ENCODE data around the gene PPFIA3. TPM values are rescaled to one million over a fixed set of nuclear protein-coding genes. Genes with fewer than 3 reads are reported as not detected.

The PPFIA3 gene
- total and polyA plus RNA-seq, 2 of the 8 experiments (the other 6 are each of a cell fraction or from before 2014, with no cell fraction given) = 15.9 to 25.3 TPM

GRCh38 chr19:49140951-49141350 is 21.6 kb downstream of the PPFIA3 start:
- ChIA-PET CTCF (ENCODE audit: partially characterized antibody) (interaction anchor here (1.2 to 6.4 kb wide), 6 partner anchors 9 to 69 kb away, joined by 3 to 99 read pairs (median 4); no protein-coding TSS in a partner anchor), POLR2A (ENCODE audit: partially characterized antibody) (interaction anchor here (0.9 to 1.0 kb wide), 3 partner anchors 10 to 49 kb away, joined by 3 to 4 read pairs (median 3); no protein-coding TSS in a partner anchor)
- Histone ChIP-seq H2BK20ac (ENCODE audit: low read length) (no peak overlapping the region), H3K4me2 (ENCODE audit: insufficient read depth in 1 of 2, low read depth in 2 of 2, low read length in 2 of 2) (no peak overlapping the region), H3K18ac (ENCODE audit: extremely low read depth, low read length) (no peak overlapping the region), H2BK5ac (ENCODE audit: low read depth, low read length) (no peak overlapping the region), H4K91ac (replicated peaks; ENCODE audit: insufficient read length, low read length) (no peak overlapping the region), H4K8ac (ENCODE audit: extremely low read depth, insufficient read depth, low read length) (no peak overlapping the region), H3K4me3 (ENCODE audit: extremely low read depth in 1 of 4, insufficient read depth in 2 of 4, low read depth in 3 of 4, low read length in 4 of 4) (no peak overlapping the region), H3K79me2 (ENCODE audit: control insufficient read depth in 1 of 2, insufficient read depth in 2 of 2, low read length in 2 of 2) (no peaks in the 10 kb centered on the region), H3K9me3 (ENCODE audit: insufficient read depth in 2 of 2, low read depth in 1 of 2, low read length in 1 of 2) (no peaks in the 10 kb centered on the region), H4K5ac (ENCODE audit: insufficient read length, low read depth, low read length) (no peak overlapping the region), H3K27ac (ENCODE audit: low read depth, low read length) (no peak overlapping the region), H3K23ac (ENCODE audit: insufficient read length) (no peak overlapping the region), H3K79me1 (ENCODE audit: low read depth, low read length) (no peaks in the 10 kb centered on the region), H3K56ac (replicated peaks; ENCODE audit: insufficient read length, low read depth, low read length) (no peak overlapping the region), H3K4me1 (replicated peaks in 1 of 4; ENCODE audit: control insufficient read depth in 3 of 4, insufficient read depth in 4 of 4, low read length in 3 of 4) (peaks cover 0 to 9% (median under 1%) of the 10 kb centered on the region in 4 experiments; a peak in 5 of 7 replicates), H3K4ac (replicated peaks; ENCODE audit: insufficient read length, low read depth, low read length) (no peak overlapping the region), H2BK12ac (ENCODE audit: low read depth, low read length) (no peak overlapping the region), H2BK120ac (replicated peaks; ENCODE audit: low read depth, low read length) (no peak overlapping the region), H2AK5ac (ENCODE audit: low read depth, low read length) (no peak overlapping the region), H3K14ac (ENCODE audit: insufficient read length) (no peak overlapping the region), H3K9ac (replicated peaks in 1 of 4; ENCODE audit: extremely low read depth in 1 of 4, low read depth in 3 of 4, low read length in 3 of 4) (no peak overlapping the region), H2BK15ac (ENCODE audit: low read length) (no peak overlapping the region), H2AFZ (ENCODE audit: low read length) (no peak overlapping the region), H3K27me3 (replicated peaks in 1 of 4; ENCODE audit: control insufficient read depth in 3 of 4, extremely low read depth in 1 of 4, insufficient read depth in 3 of 4, low read length in 3 of 4) (no peaks in the 10 kb centered on the region), H3K36me3 (ENCODE audit: control insufficient read depth in 2 of 4, insufficient read depth in 4 of 4, low read length in 3 of 4) (peaks cover 0 to 5% (median 0%) of the 10 kb centered on the region in 4 experiments; a peak in 2 of 8 replicates), H3K23me2 (ENCODE audit: low read depth, low read length) (peaks cover 6% of the 10 kb centered on the region; the same call in 1 of the 2 replicates), H4K20me1 (replicated peaks in 1 of 2; ENCODE audit: control insufficient read depth in 1 of 2, insufficient read depth in 2 of 2, low read length in 2 of 2) (peaks cover 0 to 4% of the 10 kb centered on the region in 2 experiments)
- FAIRE-seq (no peak), DNase-seq (ENCODE audit: low read depth in 1 of 2, low spot score in 2 of 2) (no peak)
- 81% methylated on average over 7 of the region's 7 CpGs; no CpG with 5 or more reads in 1 of the 2 experiments for WGBS, 2 experiments (ENCODE audit: extremely low coverage in 1 of 2, insufficient coverage in 1 of 2, insufficient read length in 1 of 2, insufficient replicate concordance in 2 of 2, low coverage in 1 of 2, low lambda C conversion rate in 2 of 2, missing lambda C conversion rate in 1 of 2)
- TF ChIP-seq ATF3 (IDR thresholded peaks at IDR 0.05; ENCODE audit: insufficient read depth, low read depth, low read length) = no peak
- no peak for TF ChIP-seq POU5F1 (IDR thresholded peaks at IDR 0.05; ENCODE audit: low read depth, low read length)
- TF ChIP-seq JUN (IDR thresholded peaks at IDR 0.05; ENCODE audit: low read depth, low read length) = no peak
- no peak for TF ChIP-seq RAD21 (IDR thresholded peaks at IDR 0.05 in 1 of 2, conservative IDR thresholded peaks at IDR 0.05 in 1 of 2; ENCODE audit: low read depth in 2 of 2, low read length in 2 of 2)
- no peak for TF ChIP-seq CREB1 (IDR thresholded peaks at IDR 0.05)
- no peak for TF ChIP-seq POLR2A (IDR thresholded peaks at IDR 0.05; ENCODE audit: control extremely low read depth in 1 of 2, low read depth in 2 of 2, low read length in 2 of 2)
- TF ChIP-seq JUND (IDR thresholded peaks at IDR 0.05; ENCODE audit: low read length) = no peak
- TF ChIP-seq CBX8 (IDR thresholded peaks at IDR 0.05; ENCODE audit: borderline replicate concordance, low read depth, low read length) = no peak

Measured in H1 (cell line).